ENCODE data around the gene MRPS18A. TPM values are rescaled to one million over a fixed set of nuclear protein-coding genes. Genes with fewer than 3 reads are reported as not detected.
A peak's percentile ranks its signal among the peaks of the same experiment; 100 is the strongest.

MRPS18A gene
- total RNA-seq, 1 experiment from 2014 or later, result 54.8 TPM

DNA sequence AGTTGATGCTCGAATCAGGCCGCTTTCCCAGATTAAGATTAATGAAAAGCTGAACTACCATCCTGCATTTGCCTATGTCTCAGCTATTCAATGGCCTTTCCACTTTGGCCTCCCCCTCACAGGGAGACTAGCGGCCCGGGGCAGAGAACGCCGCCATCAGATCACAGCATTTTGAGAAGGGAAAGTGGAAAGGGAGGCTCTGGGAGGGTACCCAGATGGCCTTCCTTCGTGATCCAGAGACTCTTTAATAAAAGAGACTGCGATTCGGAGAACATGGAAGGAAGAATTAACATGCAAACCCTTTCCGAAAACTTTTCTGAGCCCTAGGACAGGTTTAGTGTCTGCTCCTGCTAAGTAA lies 533 bp downstream of the MRPS18A start:
- TF ChIP-seq, protein P1, sequence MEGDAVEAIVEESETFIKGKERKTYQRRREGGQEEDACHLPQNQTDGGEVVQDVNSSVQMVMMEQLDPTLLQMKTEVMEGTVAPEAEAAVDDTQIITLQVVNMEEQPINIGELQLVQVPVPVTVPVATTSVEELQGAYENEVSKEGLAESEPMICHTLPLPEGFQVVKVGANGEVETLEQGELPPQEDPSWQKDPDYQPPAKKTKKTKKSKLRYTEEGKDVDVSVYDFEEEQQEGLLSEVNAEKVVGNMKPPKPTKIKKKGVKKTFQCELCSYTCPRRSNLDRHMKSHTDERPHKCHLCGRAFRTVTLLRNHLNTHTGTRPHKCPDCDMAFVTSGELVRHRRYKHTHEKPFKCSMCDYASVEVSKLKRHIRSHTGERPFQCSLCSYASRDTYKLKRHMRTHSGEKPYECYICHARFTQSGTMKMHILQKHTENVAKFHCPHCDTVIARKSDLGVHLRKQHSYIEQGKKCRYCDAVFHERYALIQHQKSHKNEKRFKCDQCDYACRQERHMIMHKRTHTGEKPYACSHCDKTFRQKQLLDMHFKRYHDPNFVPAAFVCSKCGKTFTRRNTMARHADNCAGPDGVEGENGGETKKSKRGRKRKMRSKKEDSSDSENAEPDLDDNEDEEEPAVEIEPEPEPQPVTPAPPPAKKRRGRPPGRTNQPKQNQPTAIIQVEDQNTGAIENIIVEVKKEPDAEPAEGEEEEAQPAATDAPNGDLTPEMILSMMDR (conservative IDR thresholded peaks at IDR 0.05), result no peak
- TF ChIP-seq EZH2 (IDR thresholded peaks at IDR 0.05; ENCODE audit: low read depth), result no peak
- Histone ChIP-seq H3K9me2 (ENCODE audit: insufficient read depth) (no peaks in the 10 kb centered on the region), H3K36me3 (ENCODE audit: low read depth) (no peaks in the 10 kb centered on the region), H2AFZ (peak overlapping the region; percentile 87), H3K27me3 (ENCODE audit: insufficient read depth, low read depth) (no peaks in the 10 kb centered on the region), H3K4me1 (replicated peaks; ENCODE audit: insufficient read depth) (peaks cover 20% of the 10 kb centered on the region), H3K4me2 (peak overlapping the region; percentile 92), H3K27ac (peak overlapping the region; percentile 69), H4K20me1 (ENCODE audit: insufficient read depth) (0 out of 2 replicates have a peak, but pooled peaks cover 3% of the 10 kb centered on the region), H3K4me3 (peak overlapping the region; percentile 87), H3K9me3 (ENCODE audit: insufficient read depth, low read depth) (no peaks in the 10 kb centered on the region), H3F3A (ENCODE audit: insufficient read depth, low read depth) (peaks cover 10% of the 10 kb centered on the region), H3K79me2 (ENCODE audit: low read depth) (peaks cover 59% of the 10 kb centered on the region)
- intact Hi-C loops (cut with micrococcal nuclease; ENCODE audit: unreplicated experiment), result loop anchor here (5.0 kb wide), 1 partner anchor 40 kb away; no protein-coding TSS in a partner anchor
- CTCF ChIA-PET, result interaction anchor here (0.6 kb wide), 1 partner anchor 186 kb away, joined by 4 read pairs; no protein-coding TSS in a partner anchor
- no peak for DNase-seq
- POLR2A ChIA-PET (ENCODE audit: unreplicated experiment), result no interaction called here
- TSS peak; percentile 62 for BruUV-seq (replicated peaks)

DNA sequence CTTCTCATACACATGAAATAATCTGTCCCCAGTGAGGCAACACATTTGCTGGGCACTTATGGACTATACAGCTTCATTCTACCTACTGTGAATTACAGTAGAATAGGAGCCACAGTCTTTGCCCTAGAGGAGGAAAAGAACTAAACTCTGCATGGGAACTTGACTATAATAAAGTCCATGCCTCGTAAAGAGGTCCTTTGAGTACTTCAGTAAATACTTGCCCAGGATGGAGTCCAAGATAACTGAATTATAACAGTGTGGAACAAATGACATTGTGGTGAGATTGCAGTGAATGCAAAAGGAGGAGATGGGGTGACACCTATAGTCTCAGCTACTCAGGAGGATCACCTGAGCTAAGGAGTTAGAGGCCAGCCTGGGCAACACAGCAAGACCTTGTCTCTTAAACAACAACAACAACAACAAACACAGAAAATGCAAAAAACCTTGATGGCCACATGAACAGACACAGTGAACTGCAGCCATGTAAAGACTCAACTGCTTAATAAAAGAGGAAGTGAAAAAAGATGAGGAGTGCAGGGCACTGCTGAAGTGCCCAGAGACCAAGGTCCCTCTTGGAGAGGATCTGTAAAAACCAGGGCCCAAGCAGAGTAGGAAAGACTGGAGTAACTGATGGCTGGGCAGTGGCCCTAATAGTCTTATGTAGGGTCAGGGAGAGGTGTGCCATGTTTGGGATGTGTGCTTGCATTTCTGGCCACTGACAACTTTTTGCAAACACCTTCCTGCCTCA lies 3.7 kb downstream of the MRPS18A start:
- Histone ChIP-seq H3K4me3 (no peak overlapping the region), H3K4me1 (replicated peaks; ENCODE audit: insufficient read depth) (peaks cover 20% of the 10 kb centered on the region), H2AFZ (no peak overlapping the region), H4K20me1 (ENCODE audit: insufficient read depth) (peaks cover 18% of the 10 kb centered on the region; the same call in 1 of the 2 replicates), H3F3A (ENCODE audit: insufficient read depth, low read depth) (peaks cover 8% of the 10 kb centered on the region), H3K79me2 (ENCODE audit: low read depth) (peaks cover 66% of the 10 kb centered on the region), H3K27me3 (ENCODE audit: insufficient read depth, low read depth) (no peaks in the 10 kb centered on the region), H3K4me2 (no peak overlapping the region), H3K27ac (no peak overlapping the region), H3K36me3 (ENCODE audit: low read depth) (peaks cover 18% of the 10 kb centered on the region), H3K9me2 (ENCODE audit: insufficient read depth) (no peaks in the 10 kb centered on the region), H3K9me3 (ENCODE audit: insufficient read depth, low read depth) (no peaks in the 10 kb centered on the region)
- ChIA-PET POLR2A (ENCODE audit: unreplicated experiment) (no interaction called here), CTCF (no interaction called here)
- intact Hi-C loops (cut with micrococcal nuclease; ENCODE audit: unreplicated experiment), result no loop called here
- DNase-seq, result no peak
- no TSS peak for BruUV-seq (replicated peaks)
- TF ChIP-seq, protein P1 (conservative IDR thresholded peaks at IDR 0.05), result no peak
- TF ChIP-seq EZH2 (IDR thresholded peaks at IDR 0.05; ENCODE audit: low read depth), result no peak

DNA sequence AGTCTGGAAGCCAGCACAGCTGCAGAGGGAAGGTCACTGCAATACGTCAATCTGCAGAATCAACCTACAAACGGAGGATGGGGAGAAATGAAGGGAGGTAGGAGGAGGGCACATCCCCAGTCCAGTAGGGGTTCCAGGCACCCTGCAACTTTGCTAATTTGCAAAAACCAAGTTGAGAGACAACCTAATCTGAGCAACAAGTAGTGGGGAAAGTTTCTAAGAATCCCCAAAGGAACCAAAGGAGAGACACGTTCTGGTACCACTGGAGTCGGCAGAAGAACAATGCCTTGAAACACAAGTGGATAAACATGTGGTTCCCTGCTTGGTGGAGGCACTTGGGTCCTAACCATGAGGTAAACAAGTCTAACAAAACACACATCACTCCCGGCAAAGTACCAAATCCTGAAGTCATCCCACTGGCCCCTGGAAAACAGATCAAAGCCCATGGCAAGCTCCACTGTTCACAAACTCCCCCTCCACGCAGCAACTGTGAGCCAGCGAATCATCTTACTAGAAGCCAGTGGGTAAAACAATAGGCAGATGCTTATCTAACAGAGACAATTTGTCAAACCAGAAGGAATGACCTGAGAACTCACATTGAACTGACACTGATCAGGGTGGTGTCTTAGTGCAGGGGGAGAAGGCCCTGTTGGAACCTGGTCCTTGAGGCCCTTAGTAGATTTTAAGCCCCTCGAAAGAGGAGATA lies 4.7 kb downstream of the MRPS18A start:
- ChIA-PET CTCF (no interaction called here), POLR2A (ENCODE audit: unreplicated experiment) (no interaction called here)
- H4K20me1 ChIP-seq (ENCODE audit: insufficient read depth), result peaks cover 18% of the 10 kb centered on the region; the same call in 1 of the 2 replicates
- H3F3A ChIP-seq (ENCODE audit: insufficient read depth, low read depth), result peaks cover under 1% of the 10 kb centered on the region; the same call in 1 of the 2 replicates
- no TSS peak for BruUV-seq (replicated peaks)
- TF ChIP-seq, protein P1 (conservative IDR thresholded peaks at IDR 0.05), result no peak
- no peak for TF ChIP-seq EZH2 (IDR thresholded peaks at IDR 0.05; ENCODE audit: low read depth)
- H2AFZ ChIP-seq, result no peak overlapping the region
- no peaks in the 10 kb centered on the region for H3K9me2 ChIP-seq (ENCODE audit: insufficient read depth)
- no peak overlapping the region for H3K27ac ChIP-seq
- peaks cover 18% of the 10 kb centered on the region for H3K36me3 ChIP-seq (ENCODE audit: low read depth)
- no peak overlapping the region for H3K4me3 ChIP-seq
- intact Hi-C loops (cut with micrococcal nuclease; ENCODE audit: unreplicated experiment), result no loop called here
- peaks cover 61% of the 10 kb centered on the region for H3K79me2 ChIP-seq (ENCODE audit: low read depth)
- H3K27me3 ChIP-seq (ENCODE audit: insufficient read depth, low read depth), result no peaks in the 10 kb centered on the region
- H3K4me1 ChIP-seq (replicated peaks; ENCODE audit: insufficient read depth), result peaks cover 14% of the 10 kb centered on the region
- no peak overlapping the region for H3K4me2 ChIP-seq
- no peak for DNase-seq
- no peaks in the 10 kb centered on the region for H3K9me3 ChIP-seq (ENCODE audit: insufficient read depth, low read depth)

All from PC-9 (cell line).